ENCODE data around the gene ZNF865.

DNA sequence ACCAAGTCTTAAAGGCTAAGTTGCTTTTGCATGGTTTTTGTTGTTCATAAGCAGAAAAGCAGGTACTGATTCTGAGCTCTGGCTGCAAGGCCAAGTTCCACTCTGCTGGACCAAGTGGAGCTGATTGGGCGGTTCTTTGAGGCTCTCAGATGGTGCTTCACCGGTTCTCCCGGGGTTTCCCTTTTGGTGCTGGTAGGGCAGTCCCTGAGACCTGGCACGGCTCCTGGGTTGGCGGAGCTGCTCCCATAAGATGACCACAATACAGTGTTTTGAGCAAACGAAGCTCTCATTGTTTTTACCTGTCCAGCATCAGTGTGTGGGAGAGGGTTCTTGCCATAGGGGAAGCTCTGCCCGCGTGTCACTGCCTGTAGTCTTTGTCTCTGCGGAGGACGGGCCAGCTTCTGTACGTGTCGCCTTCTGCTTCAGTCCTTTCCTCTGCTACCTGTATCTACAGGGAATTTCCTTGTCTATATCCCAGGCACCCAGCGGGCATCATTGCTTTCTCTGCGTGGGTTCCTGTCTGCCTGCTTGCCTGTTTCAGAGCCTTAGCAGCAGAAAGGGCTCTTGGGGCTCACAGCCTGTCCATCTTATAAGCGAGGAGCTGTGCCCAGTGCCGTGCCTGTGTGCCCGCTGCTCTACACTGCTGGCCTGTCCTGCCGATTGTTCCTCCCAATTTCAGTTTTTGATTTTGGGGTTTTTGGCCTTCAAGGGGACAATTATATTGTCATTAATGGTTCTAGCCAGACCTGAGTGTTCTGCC lies 51.7 kb downstream of the ZNF865 start:
- TF ChIP-seq, protein P1, sequence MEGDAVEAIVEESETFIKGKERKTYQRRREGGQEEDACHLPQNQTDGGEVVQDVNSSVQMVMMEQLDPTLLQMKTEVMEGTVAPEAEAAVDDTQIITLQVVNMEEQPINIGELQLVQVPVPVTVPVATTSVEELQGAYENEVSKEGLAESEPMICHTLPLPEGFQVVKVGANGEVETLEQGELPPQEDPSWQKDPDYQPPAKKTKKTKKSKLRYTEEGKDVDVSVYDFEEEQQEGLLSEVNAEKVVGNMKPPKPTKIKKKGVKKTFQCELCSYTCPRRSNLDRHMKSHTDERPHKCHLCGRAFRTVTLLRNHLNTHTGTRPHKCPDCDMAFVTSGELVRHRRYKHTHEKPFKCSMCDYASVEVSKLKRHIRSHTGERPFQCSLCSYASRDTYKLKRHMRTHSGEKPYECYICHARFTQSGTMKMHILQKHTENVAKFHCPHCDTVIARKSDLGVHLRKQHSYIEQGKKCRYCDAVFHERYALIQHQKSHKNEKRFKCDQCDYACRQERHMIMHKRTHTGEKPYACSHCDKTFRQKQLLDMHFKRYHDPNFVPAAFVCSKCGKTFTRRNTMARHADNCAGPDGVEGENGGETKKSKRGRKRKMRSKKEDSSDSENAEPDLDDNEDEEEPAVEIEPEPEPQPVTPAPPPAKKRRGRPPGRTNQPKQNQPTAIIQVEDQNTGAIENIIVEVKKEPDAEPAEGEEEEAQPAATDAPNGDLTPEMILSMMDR (IDR thresholded peaks at IDR 0.05; ENCODE audit: control extremely low read depth in 1 of 3, insufficient read depth in 1 of 3, low read depth in 1 of 3, low read length in 3 of 3) = no peak
- TF ChIP-seq SIX5 (IDR thresholded peaks at IDR 0.05; ENCODE audit: low read depth, low read length) = no peak
- TF ChIP-seq JUND (IDR thresholded peaks at IDR 0.05; ENCODE audit: low read length) = no peak
- no peak for TF ChIP-seq GABPA (IDR thresholded peaks at IDR 0.05; ENCODE audit: borderline replicate concordance, insufficient read depth, low read length)
- no peak for TF ChIP-seq CREB1 (IDR thresholded peaks at IDR 0.05)
- TF ChIP-seq SP1 (IDR thresholded peaks at IDR 0.05; ENCODE audit: low read depth, low read length) = no peak
- TF ChIP-seq TCF12 (IDR thresholded peaks at IDR 0.05; ENCODE audit: low read depth, low read length) = no peak
- no peak for TF ChIP-seq EP300 (IDR thresholded peaks at IDR 0.05; ENCODE audit: borderline replicate concordance in 1 of 2, low read depth in 2 of 2, low read length in 2 of 2)
- TF ChIP-seq SIN3A (conservative IDR thresholded peaks at IDR 0.05 in 1 of 2, IDR thresholded peaks at IDR 0.05 in 1 of 2; ENCODE audit: low read depth in 1 of 2, low read length in 2 of 2) = no peak
- TF ChIP-seq, protein P2, sequence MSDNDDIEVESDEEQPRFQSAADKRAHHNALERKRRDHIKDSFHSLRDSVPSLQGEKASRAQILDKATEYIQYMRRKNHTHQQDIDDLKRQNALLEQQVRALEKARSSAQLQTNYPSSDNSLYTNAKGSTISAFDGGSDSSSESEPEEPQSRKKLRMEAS (IDR thresholded peaks at IDR 0.05) = no peak
- TF ChIP-seq HDAC2 (IDR thresholded peaks at IDR 0.05; ENCODE audit: borderline replicate concordance in 1 of 2, low read depth in 2 of 2, low read length in 2 of 2) = no peak

Data from H1 (cell line).